GM23338 (cell line): ENCODE results near the gene KCNQ1OT1. TPM values are rescaled to one million over a fixed set of nuclear protein-coding genes. Genes with fewer than 3 reads are reported as not detected.

Source experiments
- CTCF ChIP-seq, 2 experiments: fragments of 200-600 bp in 1 of 2; sonication (generic) in 1 of 2; conservative IDR thresholded peaks; 2 replicates each; pipeline versions ENCODE4 v1.5.1 to v1.6.1; 2016 to 2017; ENCODE audit warnings: antibody characterized with exemption in 2 of 2, low read depth in 2 of 2, mild to moderate bottlenecking in 2 of 2, moderate library complexity in 1 of 2
- JUNB ChIP-seq: IDR thresholded peaks from one replicate; pipeline ENCODE4 v1.6.1; 2016; ENCODE audit warnings: antibody characterized with exemption; ENCODE audit not compliant: unreplicated experiment
- NANOG ChIP-seq: IDR thresholded peaks from 2 replicates; pipeline ENCODE4 v1.6.1; 2016; ENCODE audit warnings: antibody characterized with exemption, borderline replicate concordance
- POLR2AphosphoS5 ChIP-seq: IDR thresholded peaks from 2 replicates; pipeline ENCODE4 v1.6.1; 2016; ENCODE audit warnings: antibody characterized with exemption, low read depth
- REST ChIP-seq: IDR thresholded peaks from one replicate; pipeline ENCODE4 v1.6.1; 2018; ENCODE audit warnings: antibody characterized with exemption; ENCODE audit not compliant: unreplicated experiment
- STAT1 ChIP-seq: IDR thresholded peaks from one replicate; pipeline ENCODE4 v1.6.1; 2016; ENCODE audit warnings: antibody characterized with exemption; ENCODE audit not compliant: unreplicated experiment
- ZNF331 ChIP-seq: fragments of 250-450 bp; sonication (Bioruptor Pico); IDR thresholded peaks from 2 replicates; pipeline ENCODE4 v1.5.0; 2020; ENCODE audit warnings: low read depth, mild to moderate bottlenecking, moderate library complexity
- ZNF462 ChIP-seq: fragments of 250-450 bp; sonication (Bioruptor Pico); IDR thresholded peaks from 2 replicates; pipeline ENCODE4 v1.5.0; 2020; ENCODE audit warnings: mild to moderate bottlenecking, moderate library complexity
- polyA plus RNA-seq: library from polyadenylated mRNA; unstranded; fragments of >200 nt; fragmentation: Nextera tagmentation; extraction: Ambion mirVana; gene quantifications from 2 replicates; pipeline ENCODE4 v1.2.1, GENCODE V29; 2016
- total RNA-seq: library from RNA; depleted of rRNA; stranded (reverse); fragments of >200 nt; shearing (Covaris generic); gene quantifications from 2 replicates; pipeline ENCODE4 v1.2.3, GENCODE V29; 2014

The KCNQ1OT1 gene
- total and polyA plus RNA-seq, 2 experiments from 2014 or later = 1.5 to 4.2 TPM

GRCh38 chr11:2721210-2721916 lies 21.6 kb upstream of the KCNQ1OT1 start (continued):
- TF ChIP-seq ZNF462 (CRISPR knock-in tag) (no peak), NANOG (no peak), JUNB (no peak), ZNF331 (CRISPR knock-in tag) (no peak), POLR2AphosphoS5 (no peak), REST (no peak), CTCF (conservative IDR thresholded peaks at IDR 0.05; ENCODE audit: low read depth in 2 of 2) (no peak), STAT1 (no peak)
